GM12865 (cell line): ENCODE data around the gene ZBTB6.
A peak's percentile ranks its signal among the peaks of the same experiment; 100 is the strongest.
"Not testable (repeated sequence)": the region's sequence is repeated elsewhere in the genome, so short reads cannot be mapped to it uniquely, and the experiment has no call there.

Experiments
- DNase-seq: peaks from one replicate; pipeline ENCODE4 v3.0.0; 2010; ENCODE audit warnings: low read depth
- H3K4me3 ChIP-seq: 2 replicates; pipeline ENCODE4 v1.5.1; 2011; ENCODE audit warnings: mild to moderate bottlenecking, low read depth, low read length, control low read depth
- TF ChIP-seq, protein P1 (sequence below): IDR thresholded peaks from 2 replicates; pipeline ENCODE4 v1.5.1; 2011; ENCODE audit warnings: low read length, control low read depth, low read depth, inconsistent platforms; ENCODE audit not compliant: insufficient read depth; ENCODE audit errors: missing control alignments

ZBTB6 gene

DNA sequence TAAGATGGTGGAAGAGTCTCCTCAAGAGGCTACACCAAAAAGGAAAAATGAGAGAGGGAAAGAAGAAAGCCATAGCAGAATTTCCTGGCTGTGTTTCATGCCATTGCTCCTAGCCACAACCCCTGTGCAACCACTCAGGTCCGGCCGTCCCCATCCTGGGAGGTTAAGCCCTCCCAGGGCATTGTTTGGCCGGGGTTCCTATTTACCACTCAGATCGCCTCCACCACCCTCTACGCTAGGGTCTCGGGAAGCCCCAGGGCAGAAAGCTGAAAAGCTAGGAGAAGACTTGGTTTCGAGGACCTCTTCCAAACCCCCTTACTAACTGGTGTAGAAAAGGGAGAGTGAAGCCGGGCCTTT is 8.7 kb downstream of the ZBTB6 start:
- peak overlapping the region; percentile 84 for H3K4me3 ChIP-seq
- DNase-seq: peak; percentile 63
- TF ChIP-seq, protein P1, sequence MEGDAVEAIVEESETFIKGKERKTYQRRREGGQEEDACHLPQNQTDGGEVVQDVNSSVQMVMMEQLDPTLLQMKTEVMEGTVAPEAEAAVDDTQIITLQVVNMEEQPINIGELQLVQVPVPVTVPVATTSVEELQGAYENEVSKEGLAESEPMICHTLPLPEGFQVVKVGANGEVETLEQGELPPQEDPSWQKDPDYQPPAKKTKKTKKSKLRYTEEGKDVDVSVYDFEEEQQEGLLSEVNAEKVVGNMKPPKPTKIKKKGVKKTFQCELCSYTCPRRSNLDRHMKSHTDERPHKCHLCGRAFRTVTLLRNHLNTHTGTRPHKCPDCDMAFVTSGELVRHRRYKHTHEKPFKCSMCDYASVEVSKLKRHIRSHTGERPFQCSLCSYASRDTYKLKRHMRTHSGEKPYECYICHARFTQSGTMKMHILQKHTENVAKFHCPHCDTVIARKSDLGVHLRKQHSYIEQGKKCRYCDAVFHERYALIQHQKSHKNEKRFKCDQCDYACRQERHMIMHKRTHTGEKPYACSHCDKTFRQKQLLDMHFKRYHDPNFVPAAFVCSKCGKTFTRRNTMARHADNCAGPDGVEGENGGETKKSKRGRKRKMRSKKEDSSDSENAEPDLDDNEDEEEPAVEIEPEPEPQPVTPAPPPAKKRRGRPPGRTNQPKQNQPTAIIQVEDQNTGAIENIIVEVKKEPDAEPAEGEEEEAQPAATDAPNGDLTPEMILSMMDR: no peak

DNA sequence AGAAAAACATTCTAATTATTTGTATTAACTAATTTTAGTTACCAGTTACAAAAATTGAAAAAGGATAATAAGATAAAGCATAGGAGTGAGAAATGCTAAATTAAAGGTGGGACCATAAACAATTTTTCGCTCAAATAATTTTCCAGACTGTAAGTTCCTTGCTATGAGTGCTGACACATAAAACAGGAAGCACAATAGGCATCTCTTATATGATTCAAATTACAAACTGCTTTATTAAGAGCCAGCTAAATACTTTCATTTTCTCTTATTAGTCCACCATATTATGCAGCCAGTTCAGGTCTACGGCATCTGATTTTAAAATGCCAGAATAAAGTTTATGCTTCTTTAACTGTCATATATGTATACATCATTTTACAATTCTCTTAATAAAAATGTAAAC is 12.3 kb downstream of the ZBTB6 start:
- H3K4me3 ChIP-seq: peak overlapping the region; percentile 48
- peak; percentile 27 for DNase-seq
- TF ChIP-seq, protein P1: no peak

DNA sequence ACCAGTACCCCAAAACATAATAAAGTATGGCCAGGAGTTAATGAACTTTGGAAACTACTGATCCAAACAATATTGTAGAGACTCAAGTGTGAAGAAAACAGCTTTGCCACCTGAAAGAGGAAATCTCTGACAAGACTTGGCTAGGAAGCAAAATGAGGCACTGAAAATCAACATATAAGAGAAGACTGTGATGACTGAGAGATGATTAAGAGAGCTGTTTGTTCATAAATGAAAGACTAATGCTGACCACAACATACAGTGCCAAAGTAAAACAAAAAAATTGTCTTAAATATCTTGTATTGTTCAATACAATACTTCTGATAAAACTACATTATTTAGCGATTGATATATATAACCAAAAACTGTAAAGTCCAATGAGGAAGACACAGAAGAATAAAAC is 15.2 kb downstream of the ZBTB6 start:
- DNase-seq: no peak
- no peak overlapping the region for H3K4me3 ChIP-seq
- TF ChIP-seq, protein P1: no peak

DNA sequence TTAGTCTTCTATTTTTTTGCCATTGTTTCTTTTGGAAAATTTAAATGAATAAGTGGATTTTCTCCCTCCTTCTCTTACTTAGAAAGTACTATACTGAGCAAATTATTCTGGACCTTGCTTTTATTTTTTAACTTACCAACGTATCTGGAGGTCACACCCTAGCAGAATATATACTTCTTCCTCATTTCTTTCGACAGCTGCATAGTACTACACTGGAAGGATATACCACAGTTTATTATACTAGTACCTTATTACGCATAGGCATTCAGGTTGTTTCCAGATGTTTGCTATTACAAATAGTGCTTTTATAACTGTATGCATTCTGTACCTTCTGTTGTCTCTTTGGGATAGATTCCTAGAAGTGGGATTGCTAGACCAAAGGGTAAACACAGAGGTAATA is 24.6 kb downstream of the ZBTB6 start:
- DNase-seq: no peak
- H3K4me3 ChIP-seq: no peak overlapping the region
- TF ChIP-seq, protein P1: no peak

DNA sequence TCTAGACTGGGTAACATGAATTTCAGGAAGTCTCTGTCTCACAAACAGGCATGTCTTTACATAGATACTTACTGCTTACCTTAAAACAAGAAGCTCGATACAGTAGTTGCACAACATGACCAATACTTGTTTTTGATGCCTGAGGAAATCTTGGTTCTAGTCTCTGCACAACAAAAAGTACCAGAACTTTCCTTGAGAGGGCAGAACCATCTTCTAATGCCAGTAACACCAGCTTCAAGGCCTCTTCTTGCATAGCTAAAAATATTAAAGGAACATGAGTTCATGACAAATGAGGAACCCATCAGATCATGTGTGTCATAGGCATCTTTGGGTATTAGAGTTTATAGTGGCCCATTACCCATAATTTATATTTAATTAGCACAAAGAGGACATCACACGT is 30.0 kb downstream of the ZBTB6 start:
- peak; percentile 15 for DNase-seq
- TF ChIP-seq, protein P1: no peak
- H3K4me3 ChIP-seq: no peak overlapping the region

DNA sequence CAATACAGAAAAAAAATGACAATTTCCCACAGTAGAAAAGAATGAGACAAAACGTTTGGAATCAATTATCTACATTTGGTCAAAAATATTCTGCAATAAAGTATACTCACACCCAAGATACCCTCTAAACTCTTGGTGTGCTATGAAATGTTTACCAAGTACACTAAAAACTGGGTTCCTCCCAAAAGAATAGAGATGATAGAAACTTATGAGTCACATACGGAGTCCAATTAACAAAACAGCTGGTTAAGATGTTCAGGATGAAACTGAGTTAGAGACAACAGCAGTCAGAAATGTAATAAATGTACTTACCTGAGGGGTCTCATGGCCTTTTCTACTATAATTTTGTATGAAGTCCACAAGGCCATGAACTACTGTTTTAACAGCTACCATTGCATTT is 33.7 kb downstream of the ZBTB6 start:
- no peak overlapping the region for H3K4me3 ChIP-seq
- no peak for DNase-seq
- TF ChIP-seq, protein P1: no peak

DNA sequence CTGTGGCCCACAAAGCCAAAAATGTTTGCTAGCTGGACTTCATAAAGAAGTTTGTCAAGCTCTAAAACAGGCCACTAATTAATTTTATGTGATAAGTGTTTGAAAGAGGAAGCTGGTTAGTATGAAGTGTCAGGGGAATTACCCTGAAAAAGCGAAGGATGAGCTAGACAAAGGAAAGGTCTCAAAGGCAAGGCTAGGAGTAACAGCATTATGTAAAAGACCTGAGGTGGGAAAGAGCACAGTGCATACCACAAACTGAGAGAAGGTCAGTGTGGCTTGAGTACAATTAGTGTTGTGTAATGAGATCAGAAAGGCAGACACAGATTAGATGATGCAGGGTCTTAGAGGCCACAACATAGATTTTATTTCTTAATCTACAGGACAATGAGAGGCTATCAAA is 37.6 kb downstream of the ZBTB6 start:
- TF ChIP-seq, protein P1: no peak
- DNase-seq: no peak
- no peak overlapping the region for H3K4me3 ChIP-seq

DNA sequence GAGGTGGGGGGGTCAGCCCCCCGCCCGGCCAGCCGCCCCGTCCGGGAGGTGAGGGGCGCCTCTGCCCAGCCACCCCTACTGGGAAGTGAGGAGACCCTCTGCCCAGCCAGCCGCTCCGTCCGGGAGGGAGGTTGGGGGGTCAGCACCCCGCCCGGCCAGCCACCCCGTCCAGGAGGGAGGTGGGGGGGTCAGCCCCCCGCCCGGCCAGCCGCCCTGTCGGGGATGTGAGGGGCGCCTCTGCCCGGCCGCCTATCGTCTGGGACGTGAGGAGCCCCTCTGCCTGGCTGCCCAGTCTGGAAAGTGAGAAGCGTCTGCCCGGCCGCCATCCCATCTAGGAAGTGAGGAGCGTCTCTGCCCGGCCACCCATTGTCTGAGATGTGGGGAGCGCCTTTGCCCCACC is 45.8 kb downstream of the ZBTB6 start:
- not testable (repeated sequence) for DNase-seq, H3K4me3 ChIP-seq
